Hepatocyte (in vitro differentiated cells): Measurements from ENCODE around the gene CPT1A. TPM values are rescaled to one million over a fixed set of nuclear protein-coding genes. Genes with fewer than 3 reads are reported as not detected.

Source experiments
- DNase-seq: peaks from one replicate; pipeline ENCODE4 v3.0.0-alpha.2; 2016; ENCODE audit warnings: low spot score
- H2AFZ ChIP-seq: fragments of 200-600 bp; sonication (generic); 2 replicates; pipeline ENCODE4 v1.6.0; 2016; ENCODE audit warnings: antibody characterized with exemption, mild to moderate bottlenecking
- H3K27ac ChIP-seq: fragments of 200-600 bp; sonication (generic); 2 replicates; pipeline ENCODE4 v1.5.1; 2016; ENCODE audit warnings: mild to moderate bottlenecking
- H3K27me3 ChIP-seq: fragments of 200-600 bp; sonication (generic); 2 replicates; pipeline ENCODE4 v1.6.1; 2016
- H3K36me3 ChIP-seq: fragments of 200-600 bp; sonication (generic); replicated peaks from 2 replicates; pipeline ENCODE4 v1.5.1; 2016; ENCODE audit warnings: low read depth; ENCODE audit not compliant: insufficient read depth
- H3K4me1 ChIP-seq: fragments of 200-600 bp; sonication (generic); 2 replicates; pipeline ENCODE4 v1.5.1; 2016; ENCODE audit warnings: mild to moderate bottlenecking, moderate library complexity; ENCODE audit not compliant: insufficient read depth
- H3K4me2 ChIP-seq: fragments of 200-600 bp; sonication (generic); 2 replicates; pipeline ENCODE4 v1.6.0; 2016
- H3K4me3 ChIP-seq: fragments of 200-600 bp; sonication (generic); 2 replicates; pipeline ENCODE4 v1.5.1; 2016; ENCODE audit warnings: mild to moderate bottlenecking
- H3K79me2 ChIP-seq: fragments of 200-600 bp; sonication (generic); 2 replicates; pipeline ENCODE4 v1.6.0; 2017; ENCODE audit warnings: mild to moderate bottlenecking
- H3K9me2 ChIP-seq: fragments of 200-600 bp; sonication (generic); replicated peaks from 2 replicates; pipeline ENCODE4 v1.6.0; 2017; ENCODE audit warnings: mild to moderate bottlenecking; ENCODE audit not compliant: insufficient read depth
- H3K9me3 ChIP-seq: fragments of 200-600 bp; sonication (generic); 2 replicates; pipeline ENCODE4 v1.5.1; 2016; ENCODE audit warnings: low read depth, mild to moderate bottlenecking
- H4K20me1 ChIP-seq: fragments of 200-600 bp; sonication (generic); 2 replicates; pipeline ENCODE4 v1.6.0; 2016; ENCODE audit warnings: mild to moderate bottlenecking; ENCODE audit not compliant: insufficient read depth, poor library complexity, severe bottlenecking
- CTCF ChIP-seq: fragments of 200-600 bp; sonication (generic); IDR thresholded peaks from 2 replicates; pipeline ENCODE4 v1.5.1; 2016; ENCODE audit warnings: antibody characterized with exemption, mild to moderate bottlenecking; ENCODE audit not compliant: poor library complexity
- EZH2 ChIP-seq: fragments of 200-600 bp; sonication (generic); IDR thresholded peaks from 2 replicates; pipeline ENCODE4 v1.6.1; 2016; ENCODE audit warnings: antibody characterized with exemption, mild to moderate bottlenecking, borderline replicate concordance
- EZH2phosphoT487 ChIP-seq: fragments of 200-600 bp; sonication (generic); IDR thresholded peaks from one replicate; pipeline ENCODE4 v1.6.1; 2018; ENCODE audit warnings: antibody characterized with exemption, mild to moderate bottlenecking, low read depth, moderate library complexity; ENCODE audit not compliant: unreplicated experiment, severe bottlenecking
- WGBS: methylation state at CpG from one replicate; pipeline ENCODE4 v1.1.6; 2016; ENCODE audit warnings: low lambda C conversion rate; ENCODE audit errors: missing lambda C conversion rate; 5-methylcytosine and 5-hydroxymethylcytosine counted together
- polyA plus RNA-seq: library from polyadenylated mRNA; unstranded; fragments of >200 nt; fragmentation: Nextera tagmentation; extraction: Ambion mirVana; gene quantifications from 2 replicates; pipeline ENCODE4 v1.2.1, GENCODE V29; 2016
- total RNA-seq: library from RNA; depleted of rRNA; stranded (reverse); fragments of >200 nt; gene quantifications from 2 replicates; pipeline ENCODE4 v1.2.3, GENCODE V29; 2014

Gene CPT1A
- total and polyA plus RNA-seq, 2 experiments from 2014 or later: 8.3 to 24.8 TPM

- Histone ChIP-seq H3K4me3 (no peak overlapping the region), H4K20me1 (no peaks in the 10 kb centered on the region), H3K36me3 (no peaks in the 10 kb centered on the region), H3K27me3 (no peaks in the 10 kb centered on the region), H3K27ac (no peak overlapping the region), H3K9me3 (no peaks in the 10 kb centered on the region), H3K79me2 (peaks cover under 1% of the 10 kb centered on the region), H2AFZ (no peak overlapping the region), H3K4me2 (no peak overlapping the region), H3K4me1 (no peaks in the 10 kb centered on the region), H3K9me2 (no peaks in the 10 kb centered on the region)
- no peak for DNase-seq
- 95% methylated on average over 9 of the region's 9 CpGs for WGBS
- TF ChIP-seq EZH2 (no peak), EZH2phosphoT487 (no peak), CTCF (no peak)
These were observed 15.0 kb downstream of the CPT1A start for GRCh38 chr11:68826726-68827125.

- H3K79me2 ChIP-seq: no peaks in the 10 kb centered on the region
- H3K4me1 ChIP-seq: no peaks in the 10 kb centered on the region
- 62% methylated on average over 5 of the region's 7 CpGs for WGBS
- no peaks in the 10 kb centered on the region for H3K36me3 ChIP-seq
- peak; percentile 49 for DNase-seq
- H3K4me3 ChIP-seq: no peak overlapping the region
- no peaks in the 10 kb centered on the region for H3K27me3 ChIP-seq
- H3K9me3 ChIP-seq: no peaks in the 10 kb centered on the region
- H3K27ac ChIP-seq: no peak overlapping the region
- TF ChIP-seq EZH2: no peak
- TF ChIP-seq EZH2phosphoT487: no peak
- peak; percentile 24 for TF ChIP-seq CTCF
- H4K20me1 ChIP-seq: no peaks in the 10 kb centered on the region
- no peak overlapping the region for H2AFZ ChIP-seq
- no peaks in the 10 kb centered on the region for H3K9me2 ChIP-seq
- H3K4me2 ChIP-seq: no peak overlapping the region
These were observed 16.1 kb downstream of the CPT1A start for GRCh38 chr11:68825571-68825970.

- WGBS: 93% methylated on average over 5 of the region's 5 CpGs
- H2AFZ ChIP-seq: no peak overlapping the region
- H3K4me3 ChIP-seq: no peak overlapping the region
- H3K4me1 ChIP-seq: no peaks in the 10 kb centered on the region
- H3K27me3 ChIP-seq: no peaks in the 10 kb centered on the region
- H3K27ac ChIP-seq: no peak overlapping the region
- TF ChIP-seq CTCF (no peak), EZH2phosphoT487 (no peak), EZH2 (no peak)
- no peak for DNase-seq
- no peaks in the 10 kb centered on the region for H3K9me2 ChIP-seq
- no peaks in the 10 kb centered on the region for H3K79me2 ChIP-seq
- H3K36me3 ChIP-seq: no peaks in the 10 kb centered on the region
- H3K9me3 ChIP-seq: no peaks in the 10 kb centered on the region
- H3K4me2 ChIP-seq: no peak overlapping the region
- H4K20me1 ChIP-seq: no peaks in the 10 kb centered on the region
These were observed 19.2 kb downstream of the CPT1A start for GRCh38 chr11:68822546-68822945.

GRCh38 chr11:68821670-68822069 lies 20.0 kb downstream of the CPT1A start:
- Histone ChIP-seq H3K79me2 (no peaks in the 10 kb centered on the region), H3K36me3 (no peaks in the 10 kb centered on the region), H3K27ac (no peak overlapping the region), H3K4me1 (no peaks in the 10 kb centered on the region), H4K20me1 (no peaks in the 10 kb centered on the region), H3K4me2 (no peak overlapping the region), H3K4me3 (no peak overlapping the region), H2AFZ (no peak overlapping the region), H3K9me2 (no peaks in the 10 kb centered on the region), H3K9me3 (no peaks in the 10 kb centered on the region), H3K27me3 (no peaks in the 10 kb centered on the region)
- WGBS: 78% methylated on average over 4 of the region's 4 CpGs
- TF ChIP-seq EZH2phosphoT487 (no peak), CTCF (no peak), EZH2 (no peak)
- DNase-seq: no peak
